HG03103 (cell line): ENCODE data around the gene FHIT.
"Not testable (repeated sequence)": the region's sequence is repeated elsewhere in the genome, so short reads cannot be mapped to it uniquely, and the experiment has no call there.

Experiments used
- ATAC-seq: cut with Tn5 transposase; IDR thresholded peaks from one replicate; pipeline ENCODE4 v1.9.1; 2021; ENCODE audit warnings: low read depth; ENCODE audit not compliant: unreplicated experiment

FHIT gene

GRCh38 chr3:59809710-59810444 lies 1441.4 kb downstream of the FHIT start:
- no peak for ATAC-seq

DNA sequence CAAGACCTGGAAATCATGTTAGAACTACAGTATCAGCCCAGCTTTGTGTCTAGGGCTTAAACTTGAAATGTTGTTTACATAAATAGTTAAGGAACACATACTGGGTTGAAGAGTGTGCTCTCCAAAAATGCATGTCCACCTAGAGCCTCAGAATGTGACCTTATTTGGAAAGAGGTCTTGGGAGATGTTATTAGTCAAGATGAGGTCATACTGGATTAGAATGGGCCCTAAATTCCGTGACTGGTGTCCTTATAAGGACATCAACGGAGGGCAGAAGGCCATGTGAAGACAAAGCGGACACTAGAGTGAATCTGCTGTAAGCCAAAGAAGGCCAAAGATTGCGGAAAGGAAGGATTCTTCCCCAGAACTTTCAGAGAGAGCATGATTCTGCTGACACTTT lies 1442.2 kb downstream of the FHIT start:
- no peak for ATAC-seq

DNA sequence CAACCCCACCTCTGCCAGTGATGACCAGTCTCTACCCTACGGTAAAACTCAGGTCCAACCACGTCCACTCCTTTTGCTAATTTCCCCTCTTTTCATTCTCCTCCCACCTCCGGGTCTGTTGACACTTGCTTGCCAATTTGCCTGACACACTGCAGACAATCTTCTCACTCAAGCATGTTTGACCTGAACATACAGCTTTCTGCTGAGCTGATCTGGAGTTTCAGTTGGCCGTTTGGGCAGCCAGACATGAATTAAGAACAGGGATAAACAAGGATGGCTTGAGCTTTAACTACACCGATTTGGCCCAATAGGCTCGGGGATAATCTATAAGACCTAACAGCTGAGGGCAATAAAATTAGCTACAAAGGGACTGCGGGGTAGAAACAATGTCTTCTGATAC lies 1442.8 kb downstream of the FHIT start:
- ATAC-seq: no peak

DNA sequence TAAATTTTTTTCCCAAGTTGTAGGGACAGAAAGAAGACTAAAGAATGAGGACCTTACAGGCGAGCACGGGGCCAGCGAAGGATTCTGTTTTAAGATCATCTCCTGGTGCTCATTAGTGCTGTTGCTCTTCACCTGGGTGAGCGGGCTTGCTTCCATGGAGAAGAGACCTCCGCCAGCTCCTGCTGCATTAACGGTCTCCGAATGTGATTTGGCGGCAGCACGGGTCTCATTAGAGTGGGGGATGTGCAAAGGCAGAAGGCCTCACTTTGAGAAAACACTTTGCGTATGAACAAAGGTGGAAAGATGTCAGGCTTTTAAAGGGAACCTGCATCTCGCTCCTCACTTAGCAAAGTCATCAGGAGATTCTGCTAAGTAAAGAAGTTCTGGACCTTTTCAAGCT lies 1448.0 kb downstream of the FHIT start:
- ATAC-seq: no peak

DNA sequence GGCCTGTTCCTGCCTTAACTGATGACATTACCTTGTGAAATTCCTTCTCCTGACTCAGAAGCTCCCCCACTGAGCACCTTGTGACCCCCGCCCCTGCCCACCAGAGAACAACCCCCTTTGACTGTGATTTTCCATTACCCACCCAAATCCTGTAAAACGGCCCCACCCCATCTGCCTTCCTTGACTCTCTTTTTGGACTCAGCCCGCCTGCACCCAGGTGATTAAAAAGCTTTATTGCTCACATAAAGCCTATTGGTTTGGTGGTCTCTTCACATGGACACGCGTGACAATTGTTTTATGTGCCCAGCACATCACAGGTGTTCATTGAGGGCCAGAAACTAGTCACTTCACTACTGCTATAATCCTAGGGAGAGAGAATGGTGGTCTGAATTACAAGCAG lies 1448.8 kb downstream of the FHIT start:
- not testable (repeated sequence) for ATAC-seq

GRCh38 chr3:59802045-59802444 lies 1449.2 kb downstream of the FHIT start:
- ATAC-seq: no peak

- no peak for ATAC-seq
These were observed 1450.8 kb downstream of the FHIT start for GRCh38 chr3:59800481-59800880.

DNA sequence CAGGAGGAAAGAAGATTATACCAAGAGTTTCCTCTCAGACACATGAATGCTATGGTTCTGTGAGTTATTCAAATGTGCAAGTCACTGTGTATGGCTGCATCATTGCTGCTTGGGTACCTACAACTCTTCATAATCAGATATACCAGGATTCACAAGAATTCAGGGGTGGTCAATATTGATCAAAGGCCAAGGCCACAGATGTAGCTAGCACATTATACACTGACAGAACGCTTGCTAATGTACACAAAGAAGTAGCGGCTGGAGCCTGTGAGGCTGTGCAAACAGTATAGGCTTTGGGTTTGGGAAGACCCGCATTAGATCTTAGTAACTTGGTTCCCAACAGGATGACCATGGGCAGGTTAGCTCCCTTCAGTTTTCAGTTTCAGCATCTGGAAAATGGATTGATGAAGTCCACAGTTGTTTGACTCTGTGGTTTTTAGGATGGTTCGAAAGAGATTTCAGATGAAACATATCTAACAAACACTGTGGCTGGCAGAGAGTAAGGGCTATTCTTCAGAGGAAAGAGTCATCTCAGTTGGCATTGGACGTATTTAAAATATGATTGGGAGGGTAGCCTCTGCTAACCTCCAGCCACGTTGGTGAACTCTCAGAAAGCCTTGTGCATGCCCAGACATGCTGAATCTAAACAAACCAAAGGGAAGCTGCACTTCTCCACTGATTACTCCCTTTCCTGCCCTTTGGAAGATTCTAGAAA lies 1452.7 kb downstream of the FHIT start:
- ATAC-seq: no peak

DNA sequence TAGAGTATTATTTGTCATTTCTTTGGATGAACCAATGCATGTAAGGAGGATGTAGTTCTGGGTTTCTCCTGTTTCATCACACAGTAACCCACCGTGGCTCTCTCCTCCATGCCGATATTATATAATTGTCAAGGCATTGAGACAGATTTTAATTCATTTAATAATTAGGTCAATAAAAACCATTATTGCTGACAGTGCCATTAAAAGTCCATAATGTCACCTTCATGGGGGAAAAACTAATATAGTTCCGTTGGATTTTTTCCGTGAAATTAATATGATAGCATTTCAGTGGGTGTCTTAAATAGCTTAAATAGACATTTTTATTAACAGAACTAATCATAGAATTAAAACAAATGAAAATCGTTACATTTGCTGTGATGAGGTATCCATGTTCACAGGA lies 1453.7 kb downstream of the FHIT start:
- ATAC-seq: no peak

GRCh38 chr3:59796456-59796855 lies 1454.8 kb downstream of the FHIT start:
- ATAC-seq: no peak

DNA sequence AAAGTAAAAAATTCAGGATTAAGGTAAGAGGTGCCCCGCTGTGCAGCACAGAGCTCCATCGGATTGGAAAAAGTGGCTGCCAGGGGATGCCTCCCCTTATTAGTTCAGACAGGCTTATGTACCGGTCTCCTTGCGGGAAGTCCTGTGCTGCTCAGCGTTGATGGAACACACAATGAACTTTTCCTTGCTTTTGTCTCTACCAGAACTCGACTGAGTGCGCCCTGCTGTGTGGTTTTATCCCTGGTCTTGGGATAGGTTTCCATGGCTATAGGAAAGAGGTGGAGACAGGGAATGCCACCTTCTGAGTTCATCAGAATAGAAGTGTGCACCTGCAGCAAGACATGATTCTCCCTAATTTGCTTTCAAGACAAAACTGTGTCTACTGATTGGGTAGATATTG lies 1455.5 kb downstream of the FHIT start:
- ATAC-seq: no peak

DNA sequence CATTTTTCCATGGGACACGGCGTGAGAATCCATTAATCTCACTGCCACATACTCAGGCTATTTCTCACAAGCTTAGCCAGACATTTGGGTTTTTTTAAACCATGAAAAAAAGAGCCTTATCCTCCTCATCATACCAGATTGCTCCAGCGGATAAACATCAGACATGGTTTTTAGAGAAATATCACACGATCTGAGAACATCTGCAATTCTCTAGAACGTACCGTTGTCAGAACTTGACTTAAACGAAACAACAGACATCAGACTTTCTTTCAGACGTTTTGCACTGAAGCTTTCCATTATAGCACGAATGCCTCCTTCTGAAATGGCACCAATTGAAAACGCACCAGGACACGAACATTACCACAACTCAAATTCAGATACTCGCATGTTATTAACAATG lies 1457.3 kb downstream of the FHIT start:
- no peak for ATAC-seq

DNA sequence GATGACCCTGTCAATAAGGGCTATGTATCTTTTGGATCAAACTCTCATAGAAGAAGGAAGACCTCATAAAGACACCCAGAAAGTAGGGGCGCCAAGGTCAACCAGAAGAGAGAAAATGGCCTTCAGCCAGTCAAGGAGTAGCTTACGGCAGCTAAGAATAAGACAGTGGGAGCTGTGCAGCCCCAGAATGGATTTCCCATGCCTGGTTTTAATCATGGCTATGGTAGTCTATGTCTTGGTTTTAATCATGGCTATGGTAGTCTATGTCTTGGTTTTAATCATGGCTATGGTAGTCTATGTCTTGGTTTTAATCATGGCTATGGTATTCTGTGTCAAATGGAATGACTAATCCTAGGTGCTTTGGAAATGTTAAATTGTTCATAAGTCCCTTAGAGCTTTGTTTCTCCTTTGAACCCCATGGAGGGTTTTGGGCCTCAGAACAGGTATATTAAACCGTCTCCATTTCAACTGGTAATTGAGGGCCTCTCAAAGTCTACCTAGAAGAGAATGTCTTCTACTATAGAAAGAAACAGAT lies 1459.4 kb downstream of the FHIT start:
- no peak for ATAC-seq

DNA sequence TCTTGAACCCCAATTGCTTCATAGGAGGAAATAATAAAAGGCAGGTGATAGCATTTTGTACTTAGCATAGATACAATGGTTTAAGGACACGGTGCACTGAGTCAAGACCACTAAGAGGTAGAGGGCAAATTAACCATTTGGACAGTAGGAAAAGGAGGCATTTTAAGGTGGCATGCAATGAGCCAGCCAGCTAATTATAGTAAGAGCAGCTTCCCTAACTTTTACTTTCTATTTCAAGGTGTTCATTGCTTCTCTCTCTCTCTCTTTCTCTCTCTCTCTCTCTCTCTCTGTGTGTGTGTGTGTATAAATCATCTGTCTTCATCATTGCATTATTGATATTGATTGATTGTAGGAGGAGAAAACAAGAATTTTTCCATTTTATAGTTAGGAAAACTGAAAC lies 1461.0 kb downstream of the FHIT start:
- ATAC-seq: no peak

- ATAC-seq: no peak
These were observed 1462.5 kb downstream of the FHIT start for GRCh38 chr3:59788801-59789200.

DNA sequence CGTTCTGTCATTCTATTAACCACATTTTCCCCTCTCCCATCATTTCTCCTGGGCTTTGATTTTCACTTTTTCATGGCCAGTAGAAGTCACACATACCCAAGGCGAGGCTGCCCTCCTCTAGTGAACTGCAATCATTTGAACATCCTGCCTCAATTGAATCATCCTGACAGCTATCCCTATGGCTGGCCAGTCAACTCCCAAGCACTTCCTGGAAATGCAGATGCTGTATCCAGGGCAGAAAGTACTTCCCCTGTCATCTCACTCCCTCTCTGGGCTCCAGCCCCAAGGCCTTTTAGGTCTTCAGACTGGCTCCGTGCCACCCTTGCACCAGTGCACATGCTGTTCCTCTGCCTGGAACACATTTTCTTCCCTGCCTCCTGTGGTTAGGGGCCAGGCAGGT lies 1463.1 kb downstream of the FHIT start:
- ATAC-seq: no peak

- ATAC-seq: no peak
These were observed 1464.9 kb downstream of the FHIT start for GRCh38 chr3:59786374-59786773.

DNA sequence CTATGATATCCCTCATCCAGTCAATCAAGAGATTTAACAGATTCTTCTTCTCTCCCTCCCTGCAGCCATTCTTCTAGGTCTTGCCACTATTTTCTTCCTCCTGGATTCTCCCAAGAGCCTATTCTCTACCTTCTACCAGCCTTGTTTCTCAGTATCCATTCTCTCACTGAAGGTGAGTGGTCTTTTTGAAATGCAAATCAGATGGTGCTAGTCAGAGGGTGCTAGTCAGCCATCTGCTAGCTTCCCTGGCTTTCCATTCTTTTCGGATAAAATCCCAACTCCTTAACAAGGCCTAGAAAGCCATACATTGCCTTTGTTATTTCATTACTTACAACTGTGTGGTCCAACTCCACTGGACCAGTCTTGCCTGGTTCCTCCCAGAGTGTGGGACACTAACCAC lies 1467.1 kb downstream of the FHIT start:
- no peak for ATAC-seq

DNA sequence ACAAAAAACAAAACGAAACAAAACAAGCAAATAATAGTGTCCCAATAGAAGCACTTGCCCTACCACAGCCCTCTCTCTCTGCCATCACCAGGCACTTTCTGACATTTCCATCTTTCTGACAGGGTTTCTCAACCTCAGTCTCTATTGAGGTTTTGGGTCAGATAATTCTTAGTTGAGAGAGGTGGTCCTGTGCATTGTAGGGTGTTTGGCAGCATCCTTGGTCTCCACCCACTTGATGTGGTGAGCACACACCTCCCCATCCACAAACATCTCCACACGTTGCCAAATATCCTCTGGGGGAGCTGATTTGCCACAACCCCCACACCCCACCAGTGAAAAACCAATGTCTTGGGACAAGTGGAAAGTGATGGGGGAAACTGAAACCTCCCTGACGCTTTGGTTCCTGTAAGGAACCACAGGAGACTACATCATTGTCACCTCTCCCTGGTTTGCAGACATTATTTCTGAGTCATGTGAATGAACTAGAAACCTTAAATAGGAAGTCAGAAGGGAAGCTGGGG lies 1467.7 kb downstream of the FHIT start:
- ATAC-seq: no peak

- no peak for ATAC-seq
These were observed 1468.6 kb downstream of the FHIT start for GRCh38 chr3:59782664-59783063.

DNA sequence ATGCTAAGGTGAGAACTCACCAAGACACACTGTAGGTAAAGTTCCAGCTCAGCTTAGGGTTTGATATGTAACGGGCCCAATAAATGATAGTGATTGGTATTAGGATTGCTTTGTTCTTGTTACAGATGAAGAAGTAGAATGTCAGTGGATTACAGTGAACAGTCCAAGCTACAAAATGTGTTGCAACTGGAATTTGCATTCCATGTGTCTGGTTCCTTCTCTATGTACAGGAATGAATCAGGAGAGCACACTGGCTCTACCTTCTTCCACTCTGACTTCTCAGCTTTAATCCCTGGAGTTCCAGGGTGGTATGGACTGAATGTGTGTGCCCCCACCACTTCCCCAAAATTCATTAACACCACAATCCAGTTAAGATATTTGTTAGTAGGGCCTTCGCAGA lies 1471.0 kb downstream of the FHIT start:
- ATAC-seq: no peak

DNA sequence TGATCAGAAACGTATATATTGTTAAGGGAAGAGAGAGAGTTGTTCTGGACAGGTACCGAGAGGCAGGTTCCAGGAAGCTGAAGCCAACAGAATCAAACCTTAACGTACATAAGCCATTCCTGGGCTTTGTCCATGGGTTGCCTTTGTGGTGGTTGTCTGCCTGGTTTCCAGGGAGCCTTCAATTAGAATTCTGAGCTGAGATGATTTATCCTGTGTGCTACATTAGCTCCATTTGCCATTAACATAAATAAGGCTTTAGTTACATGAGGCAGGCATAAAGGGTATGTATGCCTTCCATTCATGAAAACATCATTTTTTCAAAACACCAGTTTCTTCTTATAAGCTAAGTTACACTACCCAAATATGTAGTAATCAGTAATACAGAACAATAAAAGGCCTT lies 1472.0 kb downstream of the FHIT start:
- ATAC-seq: no peak
